ENCODE measurements around the gene RGR. TPM values are rescaled to one million over a fixed set of nuclear protein-coding genes. Genes with fewer than 3 reads are reported as not detected.

RGR gene
- total RNA-seq, 2 donors from 2014 or later: not detected

DNA sequence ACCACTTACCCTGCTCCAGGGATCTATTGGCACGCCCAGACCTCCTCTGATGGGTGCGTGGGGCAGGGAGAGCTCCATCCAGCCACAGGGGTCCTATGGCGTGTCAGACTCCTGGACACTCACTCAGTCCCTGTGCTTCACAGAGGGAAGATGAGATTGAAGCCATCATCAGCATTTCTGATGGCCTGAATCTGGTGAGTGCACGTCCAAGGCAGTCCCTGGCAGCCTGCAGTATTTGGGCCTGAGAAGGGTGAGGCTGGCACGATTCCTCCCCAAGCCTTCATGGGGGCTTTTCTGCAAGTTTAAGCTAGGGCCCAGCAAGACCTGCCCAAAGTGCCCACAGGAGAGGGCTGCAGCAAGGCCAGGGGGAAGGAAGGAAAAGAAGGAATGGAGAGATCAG lies 47.2 kb upstream of the RGR start:
- no peaks in the 10 kb centered on the region for H3K4me1 ChIP-seq (ENCODE audit: control insufficient read depth, insufficient read depth, low read length)
- no peak overlapping the region for H3K9ac ChIP-seq (ENCODE audit: extremely low read depth, low read length, poor library complexity, severe bottlenecking)
- no peaks in the 10 kb centered on the region for H3K9me3 Mint-ChIP-seq
- H3K27ac ChIP-seq (ENCODE audit: low read depth, low read length): no peak overlapping the region
- H3K36me3 ChIP-seq (ENCODE audit: control insufficient read depth, insufficient read depth, low read length): no peaks in the 10 kb centered on the region
- H3K27me3 ChIP-seq (ENCODE audit: control insufficient read depth, insufficient read depth, low read length, poor library complexity, severe bottlenecking): peaks cover 71% of the 10 kb centered on the region
- H3K27ac Mint-ChIP-seq: no peak overlapping the region
- WGBS, 2 experiments (ENCODE audit: insufficient coverage in 1 of 2, insufficient read length in 1 of 2): 91 to 93% methylated on average over 3 to 5 of the region's 5 CpGs
- H3K4me1 Mint-ChIP-seq: peaks cover 11% of the 10 kb centered on the region
- no peak overlapping the region for H3K4me3 ChIP-seq (ENCODE audit: low read length)
- peaks cover 62% of the 10 kb centered on the region for H3K27me3 Mint-ChIP-seq (ENCODE audit: insufficient read depth)
- no peaks in the 10 kb centered on the region for H3K36me3 Mint-ChIP-seq (ENCODE audit: low read depth)
- H3K4me3 Mint-ChIP-seq: no peak overlapping the region
- no peak for DNase-seq
- no peaks in the 10 kb centered on the region for H3K9me3 ChIP-seq (ENCODE audit: control insufficient read depth, low read length)
- TF ChIP-seq, protein P1, sequence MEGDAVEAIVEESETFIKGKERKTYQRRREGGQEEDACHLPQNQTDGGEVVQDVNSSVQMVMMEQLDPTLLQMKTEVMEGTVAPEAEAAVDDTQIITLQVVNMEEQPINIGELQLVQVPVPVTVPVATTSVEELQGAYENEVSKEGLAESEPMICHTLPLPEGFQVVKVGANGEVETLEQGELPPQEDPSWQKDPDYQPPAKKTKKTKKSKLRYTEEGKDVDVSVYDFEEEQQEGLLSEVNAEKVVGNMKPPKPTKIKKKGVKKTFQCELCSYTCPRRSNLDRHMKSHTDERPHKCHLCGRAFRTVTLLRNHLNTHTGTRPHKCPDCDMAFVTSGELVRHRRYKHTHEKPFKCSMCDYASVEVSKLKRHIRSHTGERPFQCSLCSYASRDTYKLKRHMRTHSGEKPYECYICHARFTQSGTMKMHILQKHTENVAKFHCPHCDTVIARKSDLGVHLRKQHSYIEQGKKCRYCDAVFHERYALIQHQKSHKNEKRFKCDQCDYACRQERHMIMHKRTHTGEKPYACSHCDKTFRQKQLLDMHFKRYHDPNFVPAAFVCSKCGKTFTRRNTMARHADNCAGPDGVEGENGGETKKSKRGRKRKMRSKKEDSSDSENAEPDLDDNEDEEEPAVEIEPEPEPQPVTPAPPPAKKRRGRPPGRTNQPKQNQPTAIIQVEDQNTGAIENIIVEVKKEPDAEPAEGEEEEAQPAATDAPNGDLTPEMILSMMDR (conservative IDR thresholded peaks at IDR 0.05): no peak

DNA sequence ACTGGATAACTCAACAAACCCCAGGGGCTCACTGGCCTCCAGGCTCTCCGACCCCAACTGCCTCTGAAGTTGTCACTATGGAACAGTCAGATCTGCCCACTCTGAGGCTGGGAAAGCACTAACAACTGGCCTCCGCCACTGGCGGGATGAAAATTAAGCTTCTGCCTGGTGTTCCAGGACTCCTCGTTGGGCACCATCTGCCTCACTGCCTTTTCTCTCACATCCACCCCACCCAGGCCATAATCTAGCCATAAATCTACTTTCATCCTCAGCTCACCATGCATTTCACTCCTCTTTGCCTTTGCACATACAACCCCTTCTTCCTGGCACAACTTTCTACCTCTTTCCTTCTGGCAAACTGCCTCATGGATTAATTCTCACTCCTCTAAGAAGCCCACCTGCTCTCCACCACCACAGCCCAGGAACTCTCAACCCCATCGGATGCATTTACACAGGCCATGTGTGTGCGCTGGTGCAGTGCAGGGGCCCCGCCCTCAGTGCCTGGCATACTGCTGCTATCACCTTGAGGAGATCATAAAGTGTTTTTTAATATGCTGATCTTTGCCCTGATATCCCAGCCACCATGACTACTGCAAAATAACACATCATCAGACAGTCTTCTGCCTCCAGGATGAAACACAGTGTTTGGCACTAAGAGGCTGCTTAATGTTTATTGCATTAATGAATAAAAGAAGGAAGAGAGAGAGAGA lies 46.5 kb upstream of the RGR start:
- TF ChIP-seq, protein P1 (conservative IDR thresholded peaks at IDR 0.05): no peak

DNA sequence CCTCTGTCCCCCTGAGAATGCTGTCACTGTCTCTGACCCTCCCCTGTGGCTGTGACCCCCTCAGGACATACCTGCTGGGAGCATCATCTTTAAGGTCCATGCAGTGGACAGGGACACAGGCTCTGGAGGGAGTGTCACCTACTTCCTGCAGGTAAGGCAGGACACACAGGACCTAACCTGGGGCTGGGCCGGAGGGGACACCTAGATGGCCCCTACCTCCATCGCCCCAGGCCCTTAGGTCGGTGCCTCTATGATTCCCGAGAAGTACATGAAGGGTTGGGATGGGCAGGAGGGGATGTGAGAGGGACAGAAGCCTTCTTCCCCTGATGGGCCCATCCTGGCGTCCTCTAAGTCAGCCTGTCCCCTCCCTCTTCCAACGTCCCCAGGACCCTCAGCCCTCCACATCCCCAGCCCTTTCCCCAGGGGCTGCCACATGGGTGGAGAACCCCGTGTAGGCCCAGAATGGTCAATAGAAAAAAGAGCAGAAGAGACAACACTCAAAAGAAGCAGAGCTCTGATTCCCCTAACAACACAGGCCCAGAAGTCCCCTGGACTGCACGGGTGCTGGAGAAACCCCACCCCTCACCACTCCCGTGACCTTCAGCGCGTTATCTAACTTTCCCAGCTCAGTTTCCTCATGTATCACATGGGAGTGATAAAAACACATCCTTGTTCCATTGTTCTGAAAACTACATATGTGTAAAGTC lies 44.2 kb upstream of the RGR start:
- DNase-seq: no peak
- no peak overlapping the region for H3K27ac ChIP-seq (ENCODE audit: low read depth, low read length)
- H3K4me3 ChIP-seq (ENCODE audit: low read length): no peak overlapping the region
- no peak overlapping the region for H3K4me3 Mint-ChIP-seq
- peaks cover 10% of the 10 kb centered on the region for H3K4me1 Mint-ChIP-seq
- no peaks in the 10 kb centered on the region for H3K36me3 ChIP-seq (ENCODE audit: control insufficient read depth, insufficient read depth, low read length)
- H3K9ac ChIP-seq (ENCODE audit: extremely low read depth, low read length, poor library complexity, severe bottlenecking): no peak overlapping the region
- no peaks in the 10 kb centered on the region for H3K4me1 ChIP-seq (ENCODE audit: control insufficient read depth, insufficient read depth, low read length)
- 93 to 97% methylated on average over 6 to 11 of the region's 11 CpGs for WGBS, 2 experiments (ENCODE audit: insufficient coverage in 1 of 2, insufficient read length in 1 of 2)
- H3K36me3 Mint-ChIP-seq (ENCODE audit: low read depth): no peaks in the 10 kb centered on the region
- H3K27me3 ChIP-seq (ENCODE audit: control insufficient read depth, insufficient read depth, low read length, poor library complexity, severe bottlenecking): peaks cover 40% of the 10 kb centered on the region
- no peak overlapping the region for H3K27ac Mint-ChIP-seq
- TF ChIP-seq, protein P1 (conservative IDR thresholded peaks at IDR 0.05): no peak
- no peaks in the 10 kb centered on the region for H3K9me3 ChIP-seq (ENCODE audit: control insufficient read depth, low read length)
- H3K27me3 Mint-ChIP-seq (ENCODE audit: insufficient read depth): peaks cover 35% of the 10 kb centered on the region
- H3K9me3 Mint-ChIP-seq: no peaks in the 10 kb centered on the region

More for the DNA sequence above, 46.5 kb upstream of the RGR start:
- no peak for DNase-seq
- Mint-ChIP-seq H3K4me3 (no peak overlapping the region), H3K27me3 (ENCODE audit: insufficient read depth) (peaks cover 55% of the 10 kb centered on the region), H3K4me1 (peaks cover 11% of the 10 kb centered on the region), H3K9me3 (no peaks in the 10 kb centered on the region), H3K27ac (no peak overlapping the region), H3K36me3 (ENCODE audit: low read depth) (no peaks in the 10 kb centered on the region)
- WGBS, 2 experiments (ENCODE audit: insufficient coverage in 1 of 2, insufficient read length in 1 of 2): 86 to 92% methylated on average over 1 to 7 of the region's 7 CpGs
- Histone ChIP-seq H3K4me3 (ENCODE audit: low read length) (no peak overlapping the region), H3K4me1 (ENCODE audit: control insufficient read depth, insufficient read depth, low read length) (no peaks in the 10 kb centered on the region), H3K9me3 (ENCODE audit: control insufficient read depth, low read length) (no peaks in the 10 kb centered on the region), H3K9ac (ENCODE audit: extremely low read depth, low read length, poor library complexity, severe bottlenecking) (no peak overlapping the region), H3K27me3 (ENCODE audit: control insufficient read depth, insufficient read depth, low read length, poor library complexity, severe bottlenecking) (peaks cover 64% of the 10 kb centered on the region), H3K36me3 (ENCODE audit: control insufficient read depth, insufficient read depth, low read length) (no peaks in the 10 kb centered on the region), H3K27ac (ENCODE audit: low read depth, low read length) (no peak overlapping the region)
